Measurements from ENCODE around the gene ANKH.

ANKH gene

GRCh38 chr5:14790220-14790619 lies 81.4 kb downstream of the ANKH start:
- no peak for DNase-seq (ENCODE audit: low read depth)

GRCh38 chr5:14787801-14788579 lies 83.6 kb downstream of the ANKH start:
- no peak for DNase-seq (ENCODE audit: low read depth)

GRCh38 chr5:14783691-14784090 lies 87.9 kb downstream of the ANKH start:
- DNase-seq (ENCODE audit: low read depth): no peak

- DNase-seq (ENCODE audit: low read depth): no peak
These were observed 89.0 kb downstream of the ANKH start for GRCh38 chr5:14782591-14782990.

- no peak for DNase-seq (ENCODE audit: low read depth)
These were observed 90.5 kb downstream of the ANKH start for GRCh38 chr5:14781106-14781505.

- no peak for DNase-seq (ENCODE audit: low read depth)
These were observed 91.6 kb downstream of the ANKH start for GRCh38 chr5:14779975-14780374.

- no peak for DNase-seq (ENCODE audit: low read depth)
These were observed 92.8 kb downstream of the ANKH start for GRCh38 chr5:14778792-14779070.

- DNase-seq (ENCODE audit: low read depth): no peak
These were observed 93.4 kb downstream of the ANKH start for GRCh38 chr5:14777932-14778791.

GRCh38 chr5:14777187-14777586 lies 94.4 kb downstream of the ANKH start:
- no peak for DNase-seq (ENCODE audit: low read depth)

GRCh38 chr5:14776602-14777001 lies 95.0 kb downstream of the ANKH start:
- no peak for DNase-seq (ENCODE audit: low read depth)

- no peak for DNase-seq (ENCODE audit: low read depth)
These were observed 95.7 kb downstream of the ANKH start for GRCh38 chr5:14775857-14776256.

- DNase-seq (ENCODE audit: low read depth): no peak
These were observed 98.0 kb downstream of the ANKH start for GRCh38 chr5:14773588-14773987.

- DNase-seq (ENCODE audit: low read depth): no peak
These were observed 99.6 kb downstream of the ANKH start for GRCh38 chr5:14771972-14772371.

GRCh38 chr5:14771189-14771588 lies 100.4 kb downstream of the ANKH start:
- DNase-seq (ENCODE audit: low read depth): no peak

GRCh38 chr5:14768508-14769365 lies 102.8 kb downstream of the ANKH start:
- no peak for DNase-seq (ENCODE audit: low read depth)

GRCh38 chr5:14767735-14768507 lies 103.7 kb downstream of the ANKH start:
- DNase-seq (ENCODE audit: low read depth): no peak

GRCh38 chr5:14767053-14767452 lies 104.5 kb downstream of the ANKH start:
- no peak for DNase-seq (ENCODE audit: low read depth)

GRCh38 chr5:14766584-14766983 lies 105.0 kb downstream of the ANKH start:
- DNase-seq (ENCODE audit: low read depth): no peak

GRCh38 chr5:14765587-14765986 lies 106.0 kb downstream of the ANKH start:
- DNase-seq (ENCODE audit: low read depth): no peak

GRCh38 chr5:14762549-14763216 lies 108.9 kb downstream of the ANKH start:
- no peak for DNase-seq (ENCODE audit: low read depth)

GRCh38 chr5:14760548-14761002 lies 111.0 kb downstream of the ANKH start:
- no peak for DNase-seq (ENCODE audit: low read depth)

Data from CMK (cell line).